GM19324 (cell line): ENCODE measurements around the gene FKBP11.

Experiments
- ATAC-seq: cut with Tn5 transposase; IDR thresholded peaks from one replicate; pipeline ENCODE4 v1.9.1; 2021; ENCODE audit warnings: mild to moderate bottlenecking, moderate library complexity; ENCODE audit not compliant: unreplicated experiment, low FRiP score

The FKBP11 gene

DNA sequence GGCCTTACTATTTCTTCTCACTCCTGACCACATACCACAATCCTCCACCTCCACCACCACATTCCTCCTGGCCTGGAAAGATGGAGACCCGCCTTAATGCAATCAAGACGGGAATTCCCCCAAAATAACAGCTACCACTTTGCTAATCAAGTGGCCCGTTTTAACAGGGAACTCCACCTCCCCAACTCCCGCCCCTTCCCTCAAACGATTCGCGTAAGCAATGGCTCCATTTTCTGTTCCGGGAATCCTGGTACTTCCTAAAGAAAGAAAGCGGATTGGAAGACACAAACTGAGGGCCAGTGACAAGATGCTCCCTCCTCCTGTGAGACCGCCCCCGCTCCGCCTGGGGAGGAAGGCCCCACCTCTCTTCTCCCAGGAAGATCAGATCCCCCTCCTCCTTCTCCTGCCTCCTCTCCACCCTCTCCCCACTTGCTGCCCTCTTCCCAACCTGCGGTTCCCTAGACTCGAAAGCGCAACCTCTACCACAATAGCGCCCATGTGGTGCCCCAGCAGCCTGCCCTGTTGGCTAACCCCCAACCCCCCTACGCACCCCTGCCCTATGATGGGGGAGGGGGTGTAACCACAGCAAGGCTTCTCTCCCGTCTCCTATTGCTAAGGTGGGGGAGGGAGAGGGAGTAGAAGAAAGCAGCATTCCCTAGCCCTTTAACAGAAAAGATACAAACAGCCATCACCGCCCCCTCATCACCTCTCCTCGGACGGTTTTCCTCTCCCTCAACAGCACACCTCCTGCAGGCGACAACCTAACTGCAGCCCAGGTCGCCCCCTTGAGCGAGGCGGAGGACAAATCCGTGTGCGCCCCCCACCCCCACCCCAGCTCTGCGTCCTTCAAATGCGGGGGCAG lies 31.2 kb upstream of the FKBP11 start:
- ATAC-seq: no peak

- ATAC-seq: no peak
Measured at GRCh38 chr12:48954841-48955501, 29.7 kb upstream of the FKBP11 start.

GRCh38 chr12:48954061-48954460 lies 28.8 kb upstream of the FKBP11 start:
- no peak for ATAC-seq

DNA sequence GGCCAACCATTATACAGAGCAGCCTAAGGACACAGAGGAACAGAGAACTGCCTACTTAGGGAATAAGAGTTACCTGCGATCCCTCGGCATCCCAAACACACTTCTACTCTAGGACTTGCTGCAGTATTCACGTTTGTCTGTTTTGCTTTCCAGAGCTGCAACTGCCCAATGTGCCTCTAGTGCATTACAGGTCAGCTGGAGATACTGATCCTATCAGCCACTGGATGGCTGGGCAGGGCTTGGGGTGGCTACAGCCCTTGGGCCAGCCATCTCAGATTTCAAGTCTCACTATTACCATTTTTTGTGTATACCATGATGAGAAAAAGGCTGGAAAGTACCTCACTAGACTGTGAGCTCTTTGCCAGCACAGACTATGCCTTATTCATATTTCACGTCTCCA lies 27.4 kb upstream of the FKBP11 start:
- ATAC-seq: no peak

DNA sequence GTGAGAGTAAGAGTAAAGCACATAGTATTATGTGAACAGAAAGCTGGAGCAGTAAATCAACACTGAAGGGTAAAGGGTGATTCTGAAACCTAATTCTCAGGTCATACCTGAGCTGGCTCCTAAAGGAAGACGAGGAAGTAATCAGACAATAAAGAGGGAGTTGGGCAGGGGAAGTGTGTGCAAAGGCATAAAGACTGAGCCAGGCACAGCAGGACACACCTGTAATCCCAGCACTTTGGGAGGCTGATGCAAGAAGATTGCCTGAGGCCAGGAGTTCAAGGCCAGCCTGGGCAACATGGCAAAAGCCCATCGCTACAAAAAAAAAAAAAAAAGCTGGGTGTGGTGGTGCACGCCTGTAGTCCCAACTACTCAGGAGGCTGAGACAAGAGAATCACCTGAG lies 22.4 kb upstream of the FKBP11 start:
- ATAC-seq: no peak

DNA sequence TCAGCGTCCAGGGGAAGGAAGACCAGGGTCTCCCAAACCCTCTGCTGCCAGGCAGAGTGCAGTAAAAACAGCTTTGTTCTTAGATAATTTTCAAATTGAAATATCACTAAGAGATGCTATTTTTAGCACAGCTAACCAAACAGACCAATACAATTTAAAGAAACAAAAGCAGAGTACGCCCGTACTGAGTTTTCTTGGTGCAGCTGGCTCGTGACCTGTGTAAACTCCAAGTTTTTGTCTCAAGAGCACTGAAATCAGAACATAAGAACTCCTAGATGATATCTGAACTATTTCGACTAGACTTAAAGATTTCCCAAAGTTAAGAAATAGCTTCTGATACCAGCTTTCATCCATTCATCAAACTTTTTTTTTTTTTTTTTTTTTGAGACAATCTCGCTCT lies 21.7 kb upstream of the FKBP11 start:
- no peak for ATAC-seq

GRCh38 chr12:48946205-48946604 lies 20.9 kb upstream of the FKBP11 start:
- no peak for ATAC-seq

DNA sequence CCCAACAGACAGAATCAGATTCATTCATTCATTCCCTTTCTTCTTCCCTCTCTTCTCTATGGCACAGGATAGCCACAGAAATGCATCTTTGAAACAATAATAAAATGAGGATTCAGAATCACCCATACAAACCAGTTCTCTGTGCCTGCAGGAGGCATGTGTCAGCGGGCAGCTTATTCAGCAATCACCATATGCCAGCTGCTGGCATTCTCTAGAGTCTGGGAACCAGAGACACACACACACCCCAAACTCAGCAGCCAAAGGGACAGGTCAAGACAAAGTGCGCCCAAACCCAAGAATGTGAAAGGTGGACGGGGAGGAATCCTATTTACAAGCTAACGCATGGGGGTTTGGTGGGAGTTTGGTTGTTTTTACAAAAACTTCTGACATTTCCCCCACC lies 17.9 kb upstream of the FKBP11 start:
- ATAC-seq: no peak

DNA sequence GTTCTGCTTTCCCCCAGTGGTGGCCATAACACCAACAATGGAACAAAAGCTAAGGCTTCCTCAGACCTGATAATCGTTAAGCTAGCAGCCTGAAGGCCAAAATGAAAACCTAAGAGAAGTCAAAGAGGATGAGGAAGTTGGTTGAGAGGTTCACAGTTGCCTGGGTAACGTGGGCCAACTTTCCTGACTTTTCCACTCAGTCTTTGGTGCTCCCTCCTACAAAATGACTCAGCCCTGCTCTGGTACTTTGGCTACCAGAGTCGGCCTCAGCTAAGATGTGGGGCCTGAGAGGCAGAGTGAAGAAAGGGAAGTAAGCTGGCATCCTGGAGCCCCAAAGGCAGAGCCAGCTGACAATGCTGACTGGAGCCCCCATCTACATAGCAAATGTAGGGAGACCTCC lies 14.9 kb upstream of the FKBP11 start:
- ATAC-seq: no peak

DNA sequence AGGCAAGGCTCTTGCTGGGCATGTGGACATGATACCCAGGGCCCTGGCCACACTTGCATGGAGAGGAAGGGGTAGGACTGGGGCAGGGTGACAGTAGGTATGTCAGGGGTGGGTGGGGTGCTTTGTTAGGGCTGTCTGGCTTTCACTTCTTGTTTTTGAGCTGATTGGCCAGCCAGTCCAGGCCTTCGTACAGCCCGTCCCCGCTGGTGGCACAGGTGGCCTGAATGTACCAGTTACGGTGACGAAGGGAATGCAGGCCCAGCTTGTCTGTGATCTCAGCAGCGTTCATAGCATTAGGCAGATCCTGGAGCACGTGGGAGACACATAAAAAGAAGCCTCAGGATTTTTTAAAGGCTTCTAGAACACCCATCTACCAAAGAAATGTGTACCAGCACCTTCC lies 13.5 kb upstream of the FKBP11 start:
- ATAC-seq: no peak

- no peak for ATAC-seq
Measured at GRCh38 chr12:48937170-48937569, 11.9 kb upstream of the FKBP11 start.

DNA sequence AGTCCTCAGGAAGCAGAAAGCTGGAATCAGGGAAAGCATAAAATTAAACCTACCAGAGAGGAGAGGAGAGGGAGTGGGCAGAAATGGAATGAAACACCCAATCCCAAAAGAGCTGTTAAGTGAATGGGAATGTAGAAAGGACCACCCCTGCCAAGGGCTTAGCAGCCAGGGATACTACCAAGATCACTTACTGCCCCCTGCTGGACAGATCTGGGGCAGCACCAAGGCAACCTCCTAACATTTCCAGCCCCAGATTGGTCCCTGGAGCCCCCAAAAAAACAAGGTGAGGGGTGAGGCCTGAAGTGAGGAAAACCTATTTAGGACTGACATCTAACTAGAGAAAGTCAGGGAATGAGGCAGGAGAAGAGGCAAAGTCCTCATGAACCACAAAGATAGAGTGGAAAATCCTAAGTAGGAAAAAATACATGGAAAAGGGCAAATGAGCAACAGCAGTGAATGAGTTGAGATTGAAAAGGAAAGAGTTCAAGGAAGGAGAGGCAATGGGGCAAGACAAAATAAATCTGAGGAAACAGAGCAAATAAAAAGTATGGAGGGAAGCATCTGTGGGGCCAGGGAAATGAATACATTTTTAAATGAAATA lies 11.2 kb upstream of the FKBP11 start:
- ATAC-seq: no peak

- ATAC-seq: no peak
Measured at GRCh38 chr12:48934312-48934706, 9.0 kb upstream of the FKBP11 start.

GRCh38 chr12:48933664-48934311 lies 8.5 kb upstream of the FKBP11 start:
- no peak for ATAC-seq

DNA sequence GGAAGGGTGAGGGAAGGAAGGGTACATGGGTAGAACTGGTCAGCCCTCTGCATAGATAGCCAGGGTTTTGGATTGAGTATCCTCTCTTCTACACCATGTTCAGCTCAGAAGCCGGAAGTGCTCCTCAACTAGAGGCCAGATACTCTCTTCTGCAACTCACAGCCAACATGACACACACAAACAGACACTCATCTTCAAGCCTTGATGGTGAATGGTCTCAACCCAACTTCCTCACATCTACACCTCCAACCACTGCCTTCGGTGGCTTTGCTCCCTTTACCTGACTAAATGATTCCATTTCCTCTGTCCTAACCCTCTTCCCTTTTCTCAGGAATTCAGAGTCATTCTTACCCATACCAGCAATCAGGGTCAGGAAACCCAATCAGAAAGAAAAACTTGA lies 7.6 kb upstream of the FKBP11 start:
- no peak for ATAC-seq

DNA sequence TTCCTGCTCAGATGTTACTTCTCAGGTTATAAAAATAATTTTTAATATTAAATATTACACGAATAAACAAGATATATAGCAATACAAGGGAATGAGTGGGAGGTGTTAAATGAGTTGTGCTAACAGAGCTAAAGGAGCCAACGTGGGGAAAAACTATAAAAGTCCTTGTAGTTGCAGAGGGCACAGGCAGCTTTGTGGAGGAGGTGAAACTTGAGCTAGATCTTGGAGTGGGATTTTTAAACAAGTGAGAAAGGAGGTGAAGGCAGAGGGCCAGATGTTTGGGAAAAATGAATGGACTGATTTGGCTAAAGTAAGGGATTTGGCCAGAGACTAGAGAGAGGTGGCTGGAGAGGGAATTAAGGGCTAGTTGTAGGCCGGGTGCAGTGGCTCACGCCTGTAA lies 5.2 kb upstream of the FKBP11 start:
- no peak for ATAC-seq

DNA sequence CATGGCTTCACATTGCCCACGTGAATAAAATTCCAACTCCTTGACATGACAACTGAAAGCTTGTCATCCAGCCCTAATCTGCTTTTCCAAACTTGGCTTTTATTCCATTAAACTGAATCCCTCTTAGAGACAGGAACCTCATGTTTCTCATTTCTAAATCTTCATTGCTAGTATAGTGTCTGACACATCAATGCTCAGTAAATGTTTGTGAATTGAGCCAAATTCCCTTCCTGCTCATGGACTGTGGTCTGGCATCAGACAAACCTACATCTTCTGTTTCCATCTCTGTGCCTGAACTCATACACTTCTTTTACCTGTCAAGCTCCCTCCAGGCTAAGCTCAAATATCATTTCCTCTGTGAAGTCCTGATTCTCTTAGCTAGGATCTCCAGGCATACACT lies 4.3 kb upstream of the FKBP11 start:
- ATAC-seq: no peak

- no peak for ATAC-seq
Measured at GRCh38 chr12:48927261-48927660, 2.0 kb upstream of the FKBP11 start.

- ATAC-seq: peak; percentile 69
Measured at GRCh38 chr12:48924617-48925303, 532 bp downstream of the FKBP11 start.

DNA sequence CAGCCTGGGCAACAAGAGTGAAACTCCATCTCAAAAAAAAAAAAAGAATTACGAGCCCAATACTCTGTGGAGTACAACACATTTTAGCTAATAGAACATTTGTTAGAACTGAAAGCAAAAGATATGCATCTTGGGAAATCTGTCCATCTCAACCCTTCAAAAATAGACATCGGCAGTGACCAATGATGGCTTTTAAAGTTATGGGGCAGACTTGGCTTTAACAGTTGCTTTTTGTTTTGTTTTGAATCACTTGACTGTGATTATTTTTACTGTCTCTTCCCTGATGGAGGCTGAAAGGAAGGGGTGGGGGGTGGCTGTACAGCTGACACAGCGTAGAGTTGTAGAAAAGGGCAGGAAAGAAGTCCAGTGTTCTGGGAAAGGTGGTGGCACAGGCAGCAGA lies 2.2 kb downstream of the FKBP11 start:
- ATAC-seq: no peak
